Common myeloid progenitor, CD34-positive (primary cell): ENCODE results near the gene TM7SF3.

ENCODE experiments used
- CTCF ChIA-PET: fragments of 350-600 bp; sonication (Branson Sonifier 250); formaldehyde crosslinking; loops from one replicate; lab custom pipeline; 2021; ENCODE audit warnings: antibody characterized with exemption; lab: Charles Lee
- POLR2A ChIA-PET: fragments of 350-600 bp; sonication (Branson Sonifier 250); formaldehyde crosslinking; loops from one replicate; lab custom pipeline; 2021; ENCODE audit warnings: antibody characterized with exemption; lab: Charles Lee
- DNase-seq, 3 donors: peaks; one replicate each; pipeline versions ENCODE4 v3.0.0 to v3.0.0-alpha.2; 2013
- H3K27ac ChIP-seq, 2 experiments: 1 replicate in 1 of 2; 2 replicates in 1 of 2; pipeline ENCODE4 v1.7.0; 2013; ENCODE audit warnings: inconsistent platforms in 2 of 2, low read length in 2 of 2, mild to moderate bottlenecking in 2 of 2, low read depth in 1 of 2, moderate library complexity in 1 of 2; ENCODE audit not compliant: severe bottlenecking in 2 of 2, insufficient read depth in 1 of 2, poor library complexity in 1 of 2
- H3K27me3 ChIP-seq, 5 experiments: replicated peaks in 2 of 5; 1 replicate in 3 of 5; 2 replicates in 2 of 5; pipeline versions ENCODE4 v1.6.1 to v1.7.0; 2013; ENCODE audit warnings: low read length in 4 of 5, mild to moderate bottlenecking in 2 of 5, moderate library complexity in 2 of 5, inconsistent platforms in 1 of 5; ENCODE audit not compliant: insufficient read depth in 5 of 5, control insufficient read depth in 4 of 5
- H3K36me3 ChIP-seq, 4 experiments: 1 replicate in 2 of 4; 2 replicates in 2 of 4; pipeline versions ENCODE4 v1.6.1 to v1.7.0; 2013; ENCODE audit warnings: low read length in 3 of 4, control low read depth in 1 of 4, mild to moderate bottlenecking in 1 of 4; ENCODE audit not compliant: control insufficient read depth in 4 of 4, insufficient read depth in 4 of 4
- H3K4me1 ChIP-seq, 4 experiments: 1 replicate in 3 of 4; 2 replicates in 1 of 4; pipeline versions ENCODE4 v1.6.1 to v1.7.1; 2013; ENCODE audit warnings: low read length in 3 of 4, mild to moderate bottlenecking in 3 of 4, control low read depth in 1 of 4, inconsistent platforms in 1 of 4, moderate library complexity in 1 of 4; ENCODE audit not compliant: control insufficient read depth in 4 of 4, insufficient read depth in 4 of 4; ENCODE audit errors: control extremely low read depth in 1 of 4
- H3K4me3 ChIP-seq, 7 experiments: 1 replicate in 4 of 7; 2 replicates in 3 of 7; pipeline versions ENCODE4 v1.5.1 to v1.7.0; 2013; ENCODE audit warnings: mild to moderate bottlenecking in 7 of 7, low read length in 6 of 7, moderate library complexity in 6 of 7, inconsistent platforms in 2 of 7, low read depth in 2 of 7, control low read depth in 1 of 7; ENCODE audit not compliant: insufficient read depth in 4 of 7, control insufficient read depth in 1 of 7; ENCODE audit errors: extremely low read depth in 1 of 7
- H3K9me3 ChIP-seq, 5 experiments: 1 replicate in 4 of 5; 2 replicates in 1 of 5; pipeline versions ENCODE4 v1.6.1 to v1.7.1; 2013; ENCODE audit warnings: low read length in 4 of 5, mild to moderate bottlenecking in 2 of 5, inconsistent platforms in 1 of 5, low read depth in 1 of 5, moderate library complexity in 1 of 5; ENCODE audit not compliant: control insufficient read depth in 4 of 5, insufficient read depth in 2 of 5; ENCODE audit errors: control extremely low read depth in 1 of 5
- WGBS: methylation state at CpG from one replicate; pipeline ENCODE4 v1.1.5; 2013; ENCODE audit not compliant: insufficient coverage; 5-methylcytosine and 5-hydroxymethylcytosine counted together

The TM7SF3 gene

DNA sequence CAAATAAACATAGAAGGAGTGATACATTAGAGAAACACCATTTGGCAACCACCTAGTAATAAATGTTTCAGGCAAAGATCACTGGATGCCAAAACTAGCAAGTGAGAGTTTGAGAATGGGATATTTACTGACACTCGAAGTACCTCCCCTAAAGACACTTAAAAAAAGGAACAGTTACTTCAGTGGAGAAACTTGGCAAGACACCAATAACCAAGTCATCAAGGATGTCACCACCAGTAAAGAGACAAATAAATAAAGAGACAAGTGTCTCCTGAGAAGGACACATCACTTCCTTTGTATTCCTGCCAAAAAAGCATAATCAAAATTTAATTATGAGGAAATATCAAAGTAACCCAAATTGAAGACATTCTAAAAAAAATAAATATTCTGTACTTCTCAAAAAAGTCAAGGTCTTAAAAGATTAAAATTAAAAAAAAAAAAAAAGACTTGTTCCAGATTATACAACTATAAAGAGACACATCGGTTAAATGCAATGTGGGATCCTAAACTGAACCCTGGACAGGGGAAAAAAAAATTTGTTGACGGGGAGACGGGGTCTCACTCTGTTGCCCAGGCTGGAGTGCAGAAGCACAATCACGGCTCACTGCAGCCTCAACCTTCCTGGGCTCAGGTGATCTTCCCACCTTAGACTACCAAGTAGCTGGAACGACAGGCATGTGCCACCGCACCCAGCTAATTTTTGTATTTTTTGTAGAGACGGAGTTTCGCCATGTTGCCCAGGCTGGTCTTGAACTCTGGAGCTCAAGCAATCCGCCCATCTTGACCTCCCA is 26.4 kb downstream of the TM7SF3 start:
- POLR2A ChIA-PET = interaction anchor here (0.8 kb wide), 1 partner anchor 9 kb away, joined by 3 read pairs; no protein-coding TSS in a partner anchor
- peak; percentile 63 to 86 (median 86) for DNase-seq
- CTCF ChIA-PET = interaction anchor here (1.0 to 1.1 kb wide), 2 partner anchors 10 to 23 kb away, joined by 3 read pairs; no protein-coding TSS in a partner anchor
- WGBS = 98% methylated on average over 7 of the region's 10 CpGs
- Histone ChIP-seq H3K4me1 (peaks cover 0 to 6% (median 5%) of the 10 kb centered on the region in 4 experiments), H3K36me3 (peaks cover 4 to 70% (median 46%) of the 10 kb centered on the region in 4 experiments), H3K27ac (peak overlapping the region; percentile 25 to 66), H3K4me3 (no peak overlapping the region), H3K27me3 (no peaks in the 10 kb centered on the region), H3K9me3 (no peaks in the 10 kb centered on the region)

GRCh38 chr12:26982866-26983265 is 31.3 kb downstream of the TM7SF3 start:
- H3K4me3 ChIP-seq = no peak overlapping the region
- no CpG with 5 or more reads among the region's 2 CpGs for WGBS
- no peaks in the 10 kb centered on the region for H3K9me3 ChIP-seq
- CTCF ChIA-PET = no interaction called here
- H3K4me1 ChIP-seq = peaks cover 0 to 6% (median 5%) of the 10 kb centered on the region in 4 experiments
- peaks cover 14 to 73% (median 44%) of the 10 kb centered on the region in 4 experiments for H3K36me3 ChIP-seq
- DNase-seq = no peak
- POLR2A ChIA-PET = interaction anchor here (0.6 kb wide), 1 partner anchor 221 kb away, joined by 3 read pairs; no protein-coding TSS in a partner anchor
- no peaks in the 10 kb centered on the region for H3K27me3 ChIP-seq
- no peak overlapping the region for H3K27ac ChIP-seq

- Histone ChIP-seq H3K36me3 (peaks cover 21 to 78% (median 53%) of the 10 kb centered on the region in 4 experiments), H3K27ac (no peak overlapping the region), H3K4me1 (peaks cover 0 to 7% (median 2%) of the 10 kb centered on the region in 4 experiments), H3K27me3 (no peaks in the 10 kb centered on the region), H3K4me3 (no peak overlapping the region), H3K9me3 (no peaks in the 10 kb centered on the region)
- CTCF ChIA-PET = interaction anchor here (1.1 to 4.6 kb wide), 3 partner anchors 8 to 17 kb away, joined by 4 to 17 read pairs (median 8); no protein-coding TSS in a partner anchor
- DNase-seq = no peak
- POLR2A ChIA-PET = no interaction called here
- WGBS = 97% methylated on average over 11 of the region's 11 CpGs
These were observed 34.5 kb downstream of the TM7SF3 start for GRCh38 chr12:26979733-26980132.

GRCh38 chr12:26978801-26979200 is 35.4 kb downstream of the TM7SF3 start:
- CTCF ChIA-PET = interaction anchor here (0.5 to 4.6 kb wide), 3 partner anchors 15 to 110 kb away, joined by 3 to 17 read pairs (median 5); no protein-coding TSS in a partner anchor
- Histone ChIP-seq H3K27me3 (no peaks in the 10 kb centered on the region), H3K4me1 (peaks cover 0 to 7% (median 2%) of the 10 kb centered on the region in 4 experiments), H3K9me3 (no peaks in the 10 kb centered on the region), H3K36me3 (peaks cover 21 to 83% (median 59%) of the 10 kb centered on the region in 4 experiments), H3K4me3 (no peak overlapping the region), H3K27ac (no peak overlapping the region)
- no peak for DNase-seq
- 83% methylated on average over 1 of the region's 1 CpG for WGBS
- POLR2A ChIA-PET = no interaction called here

DNA sequence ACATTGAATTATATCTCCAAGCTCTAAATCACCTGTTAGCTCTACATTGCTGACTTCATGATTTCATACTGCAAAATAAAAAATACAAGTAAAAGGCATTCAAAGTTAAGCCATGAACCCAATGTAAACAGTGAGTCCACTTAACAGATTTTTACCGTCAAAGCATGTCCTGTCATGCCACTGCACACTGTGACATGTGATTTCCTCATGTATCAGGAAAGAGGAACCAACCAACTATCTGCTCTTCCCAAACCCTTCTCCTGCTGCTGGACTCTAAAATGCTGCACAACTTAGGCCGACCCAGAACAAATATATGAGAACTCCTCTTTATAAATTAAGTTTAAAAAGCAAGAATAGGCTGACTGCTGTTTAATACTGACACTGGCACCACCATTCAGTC is 37.5 kb downstream of the TM7SF3 start:
- Histone ChIP-seq H3K4me3 (no peak overlapping the region), H3K9me3 (no peaks in the 10 kb centered on the region), H3K27me3 (no peaks in the 10 kb centered on the region), H3K4me1 (peaks cover 0 to 7% (median 2%) of the 10 kb centered on the region in 4 experiments), H3K27ac (no peak overlapping the region), H3K36me3 (peaks cover 24 to 85% (median 59%) of the 10 kb centered on the region in 4 experiments)
- DNase-seq = no peak
- WGBS = 43% methylated on average over 1 of the region's 2 CpGs
- ChIA-PET POLR2A (no interaction called here), CTCF (interaction anchor here (0.8 to 1.4 kb wide), 6 partner anchors 10 to 39 kb away, joined by 3 read pairs; no protein-coding TSS in a partner anchor)

DNA sequence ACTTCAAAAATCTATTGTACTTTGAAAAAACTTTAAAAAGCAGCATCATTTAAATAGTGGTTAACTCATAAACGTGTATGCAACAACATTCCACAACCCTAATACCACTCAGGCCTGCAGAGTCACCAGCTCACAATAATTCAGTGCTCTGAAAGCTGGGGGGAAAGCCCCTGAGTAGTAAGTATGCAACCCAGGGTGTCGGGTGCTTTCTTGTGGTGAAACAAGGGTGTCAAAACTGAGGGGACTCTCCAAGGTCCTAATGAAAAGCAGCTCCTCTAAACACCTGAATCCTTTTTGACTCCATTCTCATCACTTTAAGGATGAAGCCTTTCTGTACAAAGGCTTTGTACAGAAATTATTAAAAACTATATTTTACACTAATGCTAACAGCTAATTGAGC is 42.2 kb downstream of the TM7SF3 start:
- CTCF ChIA-PET = interaction anchor here (1.1 to 3.2 kb wide), 4 partner anchors 9 to 54 kb away, joined by 3 to 8 read pairs (median 4); no protein-coding TSS in a partner anchor
- WGBS = no CpG with 5 or more reads among the region's 2 CpGs

More for the DNA sequence above, 42.2 kb downstream of the TM7SF3 start:
- Histone ChIP-seq H3K27ac (no peak overlapping the region), H3K9me3 (peaks cover 0 to 3% (median 0%) of the 10 kb centered on the region in 5 experiments), H3K27me3 (no peaks in the 10 kb centered on the region), H3K36me3 (peaks cover 24 to 78% (median 55%) of the 10 kb centered on the region in 4 experiments), H3K4me1 (peaks cover 0 to 5% (median 1%) of the 10 kb centered on the region in 4 experiments), H3K4me3 (no peak overlapping the region)
- DNase-seq = no peak
- POLR2A ChIA-PET = no interaction called here
